GM21717 (cell line): ENCODE results near the gene POLR2B.
"Not testable (repeated sequence)": the region's sequence is repeated elsewhere in the genome, so short reads cannot be mapped to it uniquely, and the experiment has no call there.

Experiments used
- ATAC-seq: cut with Tn5 transposase; IDR thresholded peaks from one replicate; pipeline ENCODE4 v1.9.1; 2021; ENCODE audit warnings: mild to moderate bottlenecking, moderate library complexity; ENCODE audit not compliant: unreplicated experiment

POLR2B gene

GRCh38 chr4:56978750-56979303 lies at the start of gene POLR2B:
POLR2B (plus strand) TSS chr4:56978896; CDS start chr4:56978986, 90 bp downstream.
- ATAC-seq: peak; percentile 55

- no peak for ATAC-seq
Measured at GRCh38 chr4:56930638-56931037, 48.1 kb upstream of the POLR2B start.

- ATAC-seq: no peak
Measured at GRCh38 chr4:56931924-56932323, 46.8 kb upstream of the POLR2B start.

GRCh38 chr4:56937262-56937661 lies 41.4 kb upstream of the POLR2B start:
- ATAC-seq: no peak

GRCh38 chr4:56939826-56940225 lies 38.9 kb upstream of the POLR2B start:
- ATAC-seq: not testable (repeated sequence)

- ATAC-seq: no peak
Measured at GRCh38 chr4:56940403-56940802, 38.3 kb upstream of the POLR2B start.

GRCh38 chr4:56940971-56941370 lies 37.7 kb upstream of the POLR2B start:
- no peak for ATAC-seq

GRCh38 chr4:56941403-56941802 lies 37.3 kb upstream of the POLR2B start:
- ATAC-seq: no peak

- ATAC-seq: no peak
Measured at GRCh38 chr4:56953680-56954520, 24.8 kb upstream of the POLR2B start.

- ATAC-seq: no peak
Measured at GRCh38 chr4:56958111-56958517, 20.6 kb upstream of the POLR2B start.

GRCh38 chr4:56959100-56959499 lies 19.6 kb upstream of the POLR2B start:
- ATAC-seq: no peak

GRCh38 chr4:56961107-56961500 lies 17.6 kb upstream of the POLR2B start:
- ATAC-seq: no peak

GRCh38 chr4:56971383-56971782 lies 7.3 kb upstream of the POLR2B start:
- no peak for ATAC-seq

GRCh38 chr4:56972389-56972788 lies 6.3 kb upstream of the POLR2B start:
- ATAC-seq: no peak

GRCh38 chr4:56972809-56973208 lies 5.9 kb upstream of the POLR2B start:
- ATAC-seq: no peak

- ATAC-seq: no peak
Measured at GRCh38 chr4:56973336-56973735, 5.4 kb upstream of the POLR2B start.

- ATAC-seq: peak; percentile 1
Measured at GRCh38 chr4:56976283-56976836, 2.3 kb upstream of the POLR2B start.

GRCh38 chr4:56976837-56977320 lies 1.8 kb upstream of the POLR2B start:
- ATAC-seq: peak; percentile 35

- peak; percentile 82 for ATAC-seq
Measured at GRCh38 chr4:56977321-56978012, 1.2 kb upstream of the POLR2B start, which contains the start of gene NOA1. NOA1 (minus strand) TSS chr4:56977606; CDS start chr4:56977585, 21 bp downstream.

- ATAC-seq: no peak
Measured at GRCh38 chr4:56979421-56980072, 851 bp downstream of the POLR2B start.

GRCh38 chr4:56981795-56982201 lies 3.1 kb downstream of the POLR2B start:
- no peak for ATAC-seq
